Breast epithelium (tissue), 3 donors: ENCODE results near the gene HBA2.

Source experiments
- POLR2A ChIP-seq: fragments of 450-650 bp; IDR thresholded peaks from one replicate; pipeline ENCODE4 v1.6.1; 2016; ENCODE audit warnings: antibody characterized with exemption, mild to moderate bottlenecking, moderate library complexity
- POLR2AphosphoS5 ChIP-seq, 3 donors: sonication (generic); formaldehyde crosslinking; IDR thresholded peaks; one replicate each; pipeline ENCODE4 v1.6.1; 2017; ENCODE audit warnings: antibody characterized with exemption in 3 of 3
- TF ChIP-seq, protein P1 (sequence below), 3 donors: fragments of 450-650 bp; IDR thresholded peaks; one replicate each; pipeline ENCODE4 v1.5.1; 2016 to 2017; ENCODE audit warnings: antibody characterized with exemption in 3 of 3, mild to moderate bottlenecking in 3 of 3, moderate library complexity in 3 of 3

- TF ChIP-seq POLR2AphosphoS5 (IDR thresholded peaks at IDR 0.05) = no peak
- TF ChIP-seq, protein P1, sequence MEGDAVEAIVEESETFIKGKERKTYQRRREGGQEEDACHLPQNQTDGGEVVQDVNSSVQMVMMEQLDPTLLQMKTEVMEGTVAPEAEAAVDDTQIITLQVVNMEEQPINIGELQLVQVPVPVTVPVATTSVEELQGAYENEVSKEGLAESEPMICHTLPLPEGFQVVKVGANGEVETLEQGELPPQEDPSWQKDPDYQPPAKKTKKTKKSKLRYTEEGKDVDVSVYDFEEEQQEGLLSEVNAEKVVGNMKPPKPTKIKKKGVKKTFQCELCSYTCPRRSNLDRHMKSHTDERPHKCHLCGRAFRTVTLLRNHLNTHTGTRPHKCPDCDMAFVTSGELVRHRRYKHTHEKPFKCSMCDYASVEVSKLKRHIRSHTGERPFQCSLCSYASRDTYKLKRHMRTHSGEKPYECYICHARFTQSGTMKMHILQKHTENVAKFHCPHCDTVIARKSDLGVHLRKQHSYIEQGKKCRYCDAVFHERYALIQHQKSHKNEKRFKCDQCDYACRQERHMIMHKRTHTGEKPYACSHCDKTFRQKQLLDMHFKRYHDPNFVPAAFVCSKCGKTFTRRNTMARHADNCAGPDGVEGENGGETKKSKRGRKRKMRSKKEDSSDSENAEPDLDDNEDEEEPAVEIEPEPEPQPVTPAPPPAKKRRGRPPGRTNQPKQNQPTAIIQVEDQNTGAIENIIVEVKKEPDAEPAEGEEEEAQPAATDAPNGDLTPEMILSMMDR (IDR thresholded peaks at IDR 0.05) = no peak
- TF ChIP-seq POLR2A = no peak
These were observed 7.5 kb downstream of the HBA2 start, which contains the start of gene HBQ1 for GRCh38 chr16:180101-180675.
